Upper lobe of left lung (tissue), 6 donors: ENCODE data around the gene SIGLEC7. TPM values are rescaled to one million over a fixed set of nuclear protein-coding genes. Genes with fewer than 3 reads are reported as not detected.

Experiments used
- ATAC-seq, 2 donors: fragments of 200-7000 bp; cut with Tn5 transposase; one replicate each; pipeline ENCODE4 v1.9.1; 2022; ENCODE audit warnings: mild to moderate bottlenecking in 2 of 2, moderate library complexity in 2 of 2; ENCODE audit not compliant: low FRiP score in 2 of 2
- DNase-seq, 2 donors: peaks; one replicate each; pipeline ENCODE4 v3.0.0-alpha.2; 2019 to 2020
- H3K27ac ChIP-seq, 4 donors: fragments of 200-600 bp; sonication (generic); one replicate each; pipeline ENCODE4 v1.5.1; 2016 to 2019
- H3K27me3 ChIP-seq, 4 donors: fragments of 200-600 bp; sonication (generic); one replicate each; pipeline ENCODE4 v1.5.1; 2017 to 2019
- H3K36me3 ChIP-seq, 4 donors: fragments of 200-600 bp; sonication (generic); one replicate each; pipeline ENCODE4 v1.5.1; 2016 to 2019
- H3K4me1 ChIP-seq, 4 donors: fragments of 200-600 bp; sonication (generic); one replicate each; pipeline ENCODE4 v1.5.1; 2018 to 2019
- H3K4me3 ChIP-seq, 4 donors: fragments of 200-600 bp; sonication (generic); one replicate each; pipeline ENCODE4 v1.5.1; 2017 to 2019; ENCODE audit warnings: mild to moderate bottlenecking in 2 of 4, moderate library complexity in 1 of 4
- H3K9me3 ChIP-seq, 4 donors: fragments of 200-600 bp; sonication (generic); one replicate each; pipeline ENCODE4 v1.5.1; 2018 to 2019
- CTCF ChIP-seq, 6 experiments: fragments of 450-650 bp in 4 of 6; fragments of 200-600 bp in 2 of 6; sonication (generic) in 2 of 6; IDR thresholded peaks; one replicate each; pipeline ENCODE4 v1.5.1; 2016 to 2019; ENCODE audit warnings: antibody characterized with exemption in 6 of 6
- EP300 ChIP-seq, 4 donors: sonication (generic); formaldehyde crosslinking; IDR thresholded peaks; one replicate each; pipeline ENCODE4 v1.5.1; 2017; ENCODE audit warnings: antibody characterized with exemption in 4 of 4, control low read depth in 2 of 4
- POLR2A ChIP-seq, 4 donors: fragments of 450-650 bp; IDR thresholded peaks; one replicate each; pipeline ENCODE4 v1.5.1; 2016 to 2017; ENCODE audit warnings: antibody characterized with exemption in 4 of 4, mild to moderate bottlenecking in 2 of 4
- POLR2AphosphoS5 ChIP-seq, 2 donors: sonication (generic); formaldehyde crosslinking; IDR thresholded peaks; one replicate each; pipeline ENCODE4 v1.5.1; 2017; ENCODE audit warnings: antibody characterized with exemption in 2 of 2
- WGBS, 2 donors: methylation state at CpG; one replicate each; pipeline ENCODE4 v1.1.5; 2017 to 2018; 5-methylcytosine and 5-hydroxymethylcytosine counted together
- total RNA-seq, 6 donors: library from RNA; depleted of rRNA in 4 of 6; stranded (reverse); fragments of >200 nt in 4 of 6; gene quantifications; one replicate each; pipeline versions ENCODE4 v1.1.0 to v1.2.1, GENCODE V29; 2016 to 2021
- donor health status: DM: no; HTN: no; CAD: no; lungs with moderate emphysema.
- donor health status: DM: no; HTN: yes; CAD: no; lungs with severe emphysema.

SIGLEC7 gene
- total RNA-seq, 6 donors from 2014 or later, result 3.4 to 10.9 (median 8.1) TPM

- WGBS, 2 donors, result 81 to 82% methylated on average over 3 to 10 of the region's 11 CpGs
- ATAC-seq, result no peak
- DNase-seq, result peak in 1 of 2 donors; percentile 37
- no peak overlapping the region for H3K4me3 ChIP-seq
- no peaks in the 10 kb centered on the region for H3K9me3 ChIP-seq
- no peak for TF ChIP-seq CTCF (IDR thresholded peaks at IDR 0.05)
- no peak for TF ChIP-seq POLR2A (IDR thresholded peaks at IDR 0.05)
- TF ChIP-seq POLR2AphosphoS5 (IDR thresholded peaks at IDR 0.05), result no peak
- no peak for TF ChIP-seq EP300 (IDR thresholded peaks at IDR 0.05)
- H3K27ac ChIP-seq, result peak overlapping the region in 1 of 4 donors; percentile 10
- H3K36me3 ChIP-seq, result no peaks in the 10 kb centered on the region
- peaks cover 0 to 14% (median 8%) of the 10 kb centered on the region in 4 donors for H3K4me1 ChIP-seq
- no peaks in the 10 kb centered on the region for H3K27me3 ChIP-seq
These were observed 2.5 kb downstream of the SIGLEC7 start for GRCh38 chr19:51144482-51145045.

GRCh38 chr19:51145916-51146493, 3.9 kb downstream of the SIGLEC7 start:
- no peak overlapping the region for H3K27ac ChIP-seq
- TF ChIP-seq CTCF (IDR thresholded peaks at IDR 0.05), result no peak
- H3K9me3 ChIP-seq, result no peaks in the 10 kb centered on the region
- WGBS, 2 donors, result 64 to 72% methylated on average over 4 of the region's 4 CpGs
- H3K27me3 ChIP-seq, result no peaks in the 10 kb centered on the region
- no peak overlapping the region for H3K4me3 ChIP-seq
- H3K36me3 ChIP-seq, result no peaks in the 10 kb centered on the region
- no peak for DNase-seq
- no peak for ATAC-seq
- H3K4me1 ChIP-seq, result peaks cover 0 to 14% (median 6%) of the 10 kb centered on the region in 4 donors

- 76 to 90% methylated on average over 6 of the region's 7 CpGs for WGBS, 2 donors
- H3K4me1 ChIP-seq, result peaks cover 0 to 7% (median 2%) of the 10 kb centered on the region in 4 donors
- DNase-seq, result no peak
These were observed 4.7 kb downstream of the SIGLEC7 start for GRCh38 chr19:51146751-51147150.

GRCh38 chr19:51147663-51148062, 5.6 kb downstream of the SIGLEC7 start:
- WGBS, 2 donors, result 30 to 46% methylated on average over 1 of the region's 1 CpG
- no peaks in the 10 kb centered on the region for H3K36me3 ChIP-seq
- H3K27me3 ChIP-seq, result no peaks in the 10 kb centered on the region
- no peak for TF ChIP-seq POLR2AphosphoS5 (IDR thresholded peaks at IDR 0.05)
- no peak for TF ChIP-seq POLR2A (IDR thresholded peaks at IDR 0.05)
- TF ChIP-seq CTCF (IDR thresholded peaks at IDR 0.05), result no peak
- no peak for TF ChIP-seq EP300 (IDR thresholded peaks at IDR 0.05)
- no peak overlapping the region for H3K27ac ChIP-seq
- peaks cover 0 to under 1% (median 0%) of the 10 kb centered on the region in 4 donors for H3K4me1 ChIP-seq
- DNase-seq, result no peak
- no peak for ATAC-seq
- H3K9me3 ChIP-seq, result no peaks in the 10 kb centered on the region
- no peak overlapping the region for H3K4me3 ChIP-seq

More at GRCh38 chr19:51146751-51147150, 4.7 kb downstream of the SIGLEC7 start:
- Histone ChIP-seq H3K4me3 (no peak overlapping the region), H3K9me3 (no peaks in the 10 kb centered on the region), H3K27me3 (no peaks in the 10 kb centered on the region), H3K36me3 (no peaks in the 10 kb centered on the region), H3K27ac (no peak overlapping the region)
- ATAC-seq, result no peak
- TF ChIP-seq CTCF (IDR thresholded peaks at IDR 0.05) (no peak), POLR2AphosphoS5 (IDR thresholded peaks at IDR 0.05) (no peak), POLR2A (IDR thresholded peaks at IDR 0.05) (no peak), EP300 (IDR thresholded peaks at IDR 0.05) (no peak)

- no peak for ATAC-seq
- Histone ChIP-seq H3K27ac (no peak overlapping the region), H3K4me3 (no peak overlapping the region), H3K4me1 (no peaks in the 10 kb centered on the region), H3K36me3 (no peaks in the 10 kb centered on the region), H3K27me3 (no peaks in the 10 kb centered on the region), H3K9me3 (no peaks in the 10 kb centered on the region)
- no peak for TF ChIP-seq POLR2A (IDR thresholded peaks at IDR 0.05)
- no peak for TF ChIP-seq POLR2AphosphoS5 (IDR thresholded peaks at IDR 0.05)
- TF ChIP-seq EP300 (IDR thresholded peaks at IDR 0.05), result no peak
- no peak for TF ChIP-seq CTCF (IDR thresholded peaks at IDR 0.05)
- WGBS, 2 donors, result 52 to 71% methylated on average over 3 of the region's 3 CpGs
- no peak for DNase-seq
These were observed 6.5 kb downstream of the SIGLEC7 start for GRCh38 chr19:51148580-51148979.
